Pancreas (tissue), 10 donors: ENCODE measurements around the gene KMT2A. TPM values are rescaled to one million over a fixed set of nuclear protein-coding genes. Genes with fewer than 3 reads are reported as not detected.

Experiments used
- ATAC-seq, 4 donors: fragments of 200-7000 bp; cut with Tn5 transposase; one replicate each; pipeline versions ENCODE4 v1.8.0 to v1.9.1; 2020; ENCODE audit warnings: mild to moderate bottlenecking in 4 of 4, moderate library complexity in 4 of 4
- DNase-seq, 6 donors: peaks; one replicate each; pipeline ENCODE4 v3.0.0-alpha.2; 2020
- FAIRE-seq: peaks from 2 replicates; lab custom pipeline; 2012; peaks lifted over from hg19 to GRCh38; lab: Jason Lieb, UNC
- H3K27ac ChIP-seq, 4 donors: fragments of 200-600 bp; sonication (generic); 1 replicate in 3 of 4; 2 replicates in 1 of 4; pipeline versions ENCODE4 v1.5.0 to v1.8.0; 2020
- H3K27me3 ChIP-seq, 4 donors: fragments of 200-600 bp; one replicate each; pipeline ENCODE4 v1.8.0; 2021
- H3K36me3 ChIP-seq, 3 donors: fragments of 200-600 bp; sonication (generic) in 1 of 3; one replicate each; pipeline versions ENCODE4 v1.5.0 to v1.8.0; 2020 to 2021
- H3K4me1 ChIP-seq, 3 donors: fragments of 200-600 bp; one replicate each; pipeline ENCODE4 v1.8.0; 2021
- H3K4me3 ChIP-seq, 4 donors: fragments of 200-600 bp; sonication (generic) in 2 of 4; one replicate each; pipeline versions ENCODE4 v1.5.0 to v1.8.0; 2020 to 2021
- H3K9me3 ChIP-seq, 4 donors: fragments of 200-600 bp; one replicate each; pipeline ENCODE4 v1.8.0; 2021
- CTCF ChIP-seq, 4 donors: fragments of 200-600 bp; sonication (generic) in 3 of 4; IDR thresholded peaks; one replicate each; pipeline versions ENCODE4 v1.5.0 to v1.8.0; 2021; ENCODE audit warnings: antibody characterized with exemption in 4 of 4
- WGBS, 2 donors: extraction: QIAGEN DNeasy Blood & Tissue Kit; methylation state at CpG; one replicate each; pipeline ENCODE4 v1.1.7; 2013; 5-methylcytosine and 5-hydroxymethylcytosine counted together
- intact Hi-C, 3 donors: fragments of 100-400 bp; cut with DNase I; formaldehyde crosslinking; loops; one replicate each; pipeline versions ENCODE4 v1.11.1 to v1.14.2; 2022
- polyA plus RNA-seq, 2 donors: library from polyadenylated mRNA; stranded (reverse); fragments of 200-250 nt; gene quantifications; one replicate each; pipeline ENCODE4 v1.2.3, GENCODE V29; 2013
- total RNA-seq, 6 donors: library from RNA; stranded (reverse); fragmentation: NEBNext Ultra II Directional in 4 of 6; extraction: Animal tissue kit (Norgen Biotek cat#: 25700) in 4 of 6; gene quantifications; one replicate each; pipeline versions ENCODE4 v1.2.1 to v1.2.4, GENCODE V29; 2021 to 2023
- donor health status: healthy with polysubstance abuse.
- donor health status: DM: no; HTN: no; CAD: no; lungs with moderate emphysema.
- donor health status: DM: no; HTN: no; CAD: no.
- donor health status: control.
- donor health status: control.
- donor health status: Bipolar disorder and iron deficiency.
- donor health status: DM: yes; HTN: yes; CAD: no.
- donor health status: DM: no; HTN: no; CAD: no.
- donor health status: DM: no; HTN: no; CAD: no.
- donor health status: DM: yes; HTN: yes; CAD: no.

KMT2A gene
- total and polyA plus RNA-seq, 8 donors, result 13.9 to 46.3 (median 32.4) TPM

- Histone ChIP-seq H3K27ac (no peak overlapping the region), H3K4me3 (no peak overlapping the region), H3K9me3 (no peaks in the 10 kb centered on the region), H3K27me3 (no peaks in the 10 kb centered on the region), H3K4me1 (peaks cover 4 to 7% (median 5%) of the 10 kb centered on the region in 3 donors), H3K36me3 (peaks cover 7 to 24% (median 11%) of the 10 kb centered on the region in 3 donors)
- TF ChIP-seq CTCF (IDR thresholded peaks at IDR 0.05), result no peak
- WGBS, 2 donors, result 87 to 92% methylated on average over 6 of the region's 6 CpGs
- DNase-seq (no peak), ATAC-seq (no peak), FAIRE-seq (no peak)
- intact Hi-C loops, result no loop called here
These were observed 88.6 kb downstream of the KMT2A start for GRCh38 chr11:118524757-118525470.

DNA sequence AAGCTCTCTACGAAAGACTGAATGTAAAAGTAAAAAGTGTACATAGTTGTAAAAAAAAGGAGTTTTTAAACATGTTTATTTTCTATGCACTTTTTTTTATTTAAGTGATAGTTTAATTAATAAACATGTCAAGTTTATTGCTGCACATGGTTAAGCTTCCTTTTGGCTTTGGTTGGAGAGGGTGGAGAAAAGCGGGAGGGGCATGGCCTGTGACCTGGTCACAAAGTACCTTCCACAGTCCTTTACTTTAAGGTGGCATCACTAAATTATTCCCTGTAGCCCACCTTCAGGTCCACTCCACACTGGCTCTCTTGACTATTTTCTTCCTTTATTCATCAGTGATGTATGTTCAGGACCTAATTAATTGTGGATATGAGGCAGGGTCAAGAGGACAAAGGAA lies 90.4 kb downstream of the KMT2A start:
- no peak for TF ChIP-seq CTCF (IDR thresholded peaks at IDR 0.05)
- ATAC-seq, result no peak
- WGBS, 2 donors, result 82 to 89% methylated on average over 2 of the region's 2 CpGs

DNA sequence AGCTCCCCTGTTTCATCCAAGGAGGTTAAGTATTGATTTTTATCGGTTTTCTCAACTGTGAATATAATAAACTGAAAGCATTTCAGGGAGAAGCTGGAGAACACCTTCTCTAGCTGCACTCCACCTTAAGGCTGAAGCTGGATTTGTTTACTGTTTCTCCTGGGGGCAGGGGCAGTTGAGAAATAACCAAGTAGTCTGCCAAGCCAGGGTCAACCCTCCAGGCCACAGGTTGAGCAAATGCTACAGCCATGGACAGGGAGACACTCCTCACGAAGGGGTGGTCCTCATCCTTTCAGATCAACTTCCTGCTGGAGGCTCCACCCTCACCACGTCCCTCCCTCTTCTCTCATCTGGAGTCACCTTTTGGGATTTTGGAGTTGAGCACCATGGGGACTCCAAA lies 90.8 kb downstream of the KMT2A start, which contains the start of gene TTC36:
TSS of gene TTC36 (plus strand) at position 366 of the 400 bp plus-strand sequence. CDS start at position 387, 21 bp downstream.
- 48 to 58% methylated on average over 3 of the region's 3 CpGs for WGBS, 2 donors
- no peak for TF ChIP-seq CTCF (IDR thresholded peaks at IDR 0.05)
- Histone ChIP-seq H3K4me3 (no peak within 1 kb of the TSS), H3K9me3 (no peaks in the 10 kb centered on the region), H3K36me3 (peaks cover 0 to 2% (median 2%) of the 10 kb centered on the region in 3 donors), H3K27ac (no peak within 1 kb of the TSS), H3K27me3 (no peaks in the 10 kb centered on the region), H3K4me1 (peaks cover 6 to 8% (median 8%) of the 10 kb centered on the region in 3 donors)
- DNase-seq (no peak), FAIRE-seq (no peak), ATAC-seq (no peak)
- intact Hi-C loops, result no loop called here

More for the DNA sequence above, 90.4 kb downstream of the KMT2A start:
- no peak for DNase-seq
- Histone ChIP-seq H3K27ac (no peak overlapping the region), H3K27me3 (no peaks in the 10 kb centered on the region), H3K36me3 (peaks cover under 1 to 6% (median 4%) of the 10 kb centered on the region in 3 donors), H3K4me3 (no peak overlapping the region), H3K4me1 (peaks cover 6 to 8% (median 8%) of the 10 kb centered on the region in 3 donors), H3K9me3 (no peaks in the 10 kb centered on the region)
- intact Hi-C loops, result no loop called here
- FAIRE-seq, result no peak

GRCh38 chr11:118528511-118528910 lies 92.2 kb downstream of the KMT2A start:
- 85% methylated on average over 6 of the region's 6 CpGs for WGBS, 2 donors
- Histone ChIP-seq H3K9me3 (no peaks in the 10 kb centered on the region), H3K36me3 (no peaks in the 10 kb centered on the region), H3K27me3 (no peaks in the 10 kb centered on the region), H3K4me1 (peaks cover 6 to 8% (median 8%) of the 10 kb centered on the region in 3 donors), H3K27ac (no peak overlapping the region), H3K4me3 (no peak overlapping the region)
- no peak for FAIRE-seq
- no peak for ATAC-seq
- intact Hi-C loops, result no loop called here
- no peak for TF ChIP-seq CTCF (IDR thresholded peaks at IDR 0.05)
- DNase-seq, result no peak
